Astrocyte (in vitro differentiated cells and primary cell): ENCODE results near the gene KERA. TPM values are rescaled to one million over a fixed set of nuclear protein-coding genes. Genes with fewer than 3 reads are reported as not detected.

Source experiments
- DNase-seq: peaks from one replicate; pipeline ENCODE4 v3.0.0-alpha.2; 2010; ENCODE audit warnings: low read depth
- FAIRE-seq: peaks from 2 replicates; lab custom pipeline; 2011; peaks lifted over from hg19 to GRCh38; lab: Jason Lieb, UNC
- H2AFZ ChIP-seq: 2 replicates; pipeline ENCODE4 v1.6.0; 2012; ENCODE audit warnings: low read depth, low read length, inconsistent platforms
- H3K27ac ChIP-seq: 2 replicates; pipeline ENCODE4 v1.5.1; 2011; ENCODE audit warnings: low read depth, low read length, inconsistent platforms
- H3K27me3 ChIP-seq: 2 replicates; pipeline ENCODE4 v1.6.0; 2011; ENCODE audit warnings: low read length, inconsistent platforms; ENCODE audit not compliant: insufficient read depth
- H3K36me3 ChIP-seq: 2 replicates; pipeline ENCODE4 v1.5.1; 2011; ENCODE audit warnings: low read length, inconsistent platforms; ENCODE audit not compliant: insufficient read depth
- H3K4me1 ChIP-seq: 2 replicates; pipeline ENCODE4 v1.5.1; 2011; ENCODE audit warnings: low read length, inconsistent platforms; ENCODE audit not compliant: insufficient read depth
- H3K4me2 ChIP-seq: 2 replicates; pipeline ENCODE4 v1.6.0; 2012; ENCODE audit warnings: low read length, inconsistent platforms
- H3K4me3 ChIP-seq: 2 replicates; pipeline ENCODE4 v1.5.1; 2011; ENCODE audit warnings: low read depth, mild to moderate bottlenecking, low read length, inconsistent platforms; ENCODE audit not compliant: insufficient read depth
- H3K79me2 ChIP-seq: 2 replicates; pipeline ENCODE4 v1.6.0; 2012; ENCODE audit warnings: mild to moderate bottlenecking, low read length, inconsistent platforms; ENCODE audit not compliant: insufficient read depth
- H3K9ac ChIP-seq: 2 replicates; pipeline ENCODE4 v1.6.0; 2012; ENCODE audit warnings: mild to moderate bottlenecking, low read length, inconsistent platforms
- H3K9me3 ChIP-seq: 2 replicates; pipeline ENCODE4 v1.5.1; 2012; ENCODE audit warnings: low read depth, mild to moderate bottlenecking, low read length, inconsistent platforms; ENCODE audit not compliant: insufficient read depth
- H4K20me1 ChIP-seq: 2 replicates; pipeline ENCODE4 v1.6.0; 2012; ENCODE audit warnings: low read length, inconsistent platforms; ENCODE audit not compliant: insufficient read depth
- H3K27ac Mint-ChIP-seq: one replicate; pipeline ENCODE4 v1.8.0; 2021; ENCODE audit warnings: mild to moderate bottlenecking, mixed read lengths; ENCODE audit not compliant: unreplicated experiment
- H3K27me3 Mint-ChIP-seq: one replicate; pipeline ENCODE4 v1.8.0; 2021; ENCODE audit warnings: low read depth, mixed read lengths; ENCODE audit not compliant: unreplicated experiment
- H3K36me3 Mint-ChIP-seq: one replicate; pipeline ENCODE4 v1.8.0; 2021; ENCODE audit warnings: low read depth, mixed read lengths; ENCODE audit not compliant: unreplicated experiment
- H3K4me1 Mint-ChIP-seq: one replicate; pipeline ENCODE4 v1.8.0; 2021; ENCODE audit warnings: low read depth, mixed read lengths; ENCODE audit not compliant: unreplicated experiment
- H3K4me3 Mint-ChIP-seq: one replicate; pipeline ENCODE4 v1.8.0; 2021; ENCODE audit warnings: mild to moderate bottlenecking, moderate library complexity, mixed read lengths; ENCODE audit not compliant: unreplicated experiment
- H3K9me3 Mint-ChIP-seq: one replicate; pipeline ENCODE4 v1.8.0; 2021; ENCODE audit warnings: mild to moderate bottlenecking, mixed read lengths; ENCODE audit not compliant: unreplicated experiment
- CTCF ChIP-seq: IDR thresholded peaks from 2 replicates; pipeline ENCODE4 v1.5.1; 2011; ENCODE audit warnings: low read depth, mild to moderate bottlenecking, inconsistent platforms, low read length, moderate library complexity; ENCODE audit not compliant: insufficient read depth
- EZH2 ChIP-seq: IDR thresholded peaks from 2 replicates; pipeline ENCODE4 v1.6.1; 2012; ENCODE audit warnings: mild to moderate bottlenecking, low read length, inconsistent platforms; ENCODE audit not compliant: insufficient read depth
- total RNA-seq: library from RNA; stranded (reverse); gene quantifications from 2 replicates; pipeline ENCODE4 v1.2.1, GENCODE V29; 2021

Gene KERA
- total RNA-seq, 1 donor from 2014 or later: not detected

GRCh38 chr12:91104812-91105466, 47.1 kb upstream of the KERA start:
- FAIRE-seq (peak; percentile 49), DNase-seq (no peak)
- Histone ChIP-seq H2AFZ (no peak overlapping the region), H3K79me2 (no peaks in the 10 kb centered on the region), H3K27ac (no peak overlapping the region), H3K9me3 (no peaks in the 10 kb centered on the region), H3K9ac (no peak overlapping the region), H3K4me1 (peaks cover 13% of the 10 kb centered on the region), H4K20me1 (no peaks in the 10 kb centered on the region), H3K4me2 (no peak overlapping the region), H3K36me3 (no peaks in the 10 kb centered on the region), H3K27me3 (no peaks in the 10 kb centered on the region), H3K4me3 (no peak overlapping the region)
- Mint-ChIP-seq H3K27ac (no peak overlapping the region), H3K4me3 (no peak overlapping the region), H3K36me3 (peaks cover 12% of the 10 kb centered on the region), H3K9me3 (peaks cover 7% of the 10 kb centered on the region), H3K27me3 (no peaks in the 10 kb centered on the region), H3K4me1 (peaks cover 23% of the 10 kb centered on the region)
- TF ChIP-seq EZH2 (no peak), CTCF (no peak)

- no peak overlapping the region for H3K4me3 Mint-ChIP-seq
- no peak overlapping the region for H3K9ac ChIP-seq
- no peaks in the 10 kb centered on the region for H4K20me1 ChIP-seq
- DNase-seq (no peak), FAIRE-seq (no peak)
- H3K9me3 Mint-ChIP-seq: peaks cover 7% of the 10 kb centered on the region
- no peak overlapping the region for H3K27ac ChIP-seq
- H3K79me2 ChIP-seq: no peaks in the 10 kb centered on the region
- H3K9me3 ChIP-seq: no peaks in the 10 kb centered on the region
- no peak overlapping the region for H3K27ac Mint-ChIP-seq
- H2AFZ ChIP-seq: no peak overlapping the region
- no peak for TF ChIP-seq EZH2
- TF ChIP-seq CTCF: no peak
- H3K36me3 ChIP-seq: no peaks in the 10 kb centered on the region
- no peaks in the 10 kb centered on the region for H3K27me3 ChIP-seq
- H3K4me3 ChIP-seq: no peak overlapping the region
- H3K4me1 ChIP-seq: peaks cover 20% of the 10 kb centered on the region
- H3K4me1 Mint-ChIP-seq: peaks cover 31% of the 10 kb centered on the region
- H3K4me2 ChIP-seq: no peak overlapping the region
- H3K27me3 Mint-ChIP-seq: no peaks in the 10 kb centered on the region
- H3K36me3 Mint-ChIP-seq: peaks cover 12% of the 10 kb centered on the region
Measured at GRCh38 chr12:91103624-91104023, 45.8 kb upstream of the KERA start.

DNA sequence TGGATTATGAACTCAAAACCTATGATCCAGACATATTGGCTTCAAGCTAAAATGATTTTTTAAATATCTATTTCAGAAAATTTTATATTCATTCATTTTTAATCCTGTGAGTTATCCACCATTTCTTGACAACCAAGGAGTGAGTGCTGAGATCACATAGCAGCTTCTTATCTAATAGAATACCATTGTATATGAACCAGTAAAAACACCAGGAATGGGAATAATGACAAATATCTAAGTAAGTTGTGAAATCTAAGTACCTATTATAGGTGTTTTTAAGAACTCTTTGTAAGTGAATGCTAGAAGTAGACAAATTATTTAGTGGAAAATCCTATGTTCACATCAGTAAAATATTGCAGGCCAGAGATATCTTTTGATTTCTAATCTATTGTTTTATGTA, 45.3 kb upstream of the KERA start:
- H3K36me3 Mint-ChIP-seq: peaks cover 12% of the 10 kb centered on the region
- no peaks in the 10 kb centered on the region for H3K27me3 ChIP-seq
- peaks cover 24% of the 10 kb centered on the region for H3K4me1 ChIP-seq

More for the DNA sequence above, 45.3 kb upstream of the KERA start:
- TF ChIP-seq EZH2 (no peak), CTCF (no peak)
- no peak overlapping the region for H3K27ac ChIP-seq
- H3K9me3 ChIP-seq: no peaks in the 10 kb centered on the region
- H3K79me2 ChIP-seq: no peaks in the 10 kb centered on the region
- Mint-ChIP-seq H3K9me3 (peaks cover 7% of the 10 kb centered on the region), H3K4me3 (no peak overlapping the region), H3K4me1 (peaks cover 31% of the 10 kb centered on the region), H3K27ac (no peak overlapping the region), H3K27me3 (no peaks in the 10 kb centered on the region)
- no peak for DNase-seq
- H3K4me2 ChIP-seq: no peak overlapping the region
- H3K9ac ChIP-seq: no peak overlapping the region
- FAIRE-seq: no peak
- H4K20me1 ChIP-seq: no peaks in the 10 kb centered on the region
- H3K36me3 ChIP-seq: no peaks in the 10 kb centered on the region
- H2AFZ ChIP-seq: no peak overlapping the region
- no peak overlapping the region for H3K4me3 ChIP-seq
